CD14-positive monocyte (primary cell): ENCODE results near the gene CDH23. TPM values are rescaled to one million over a fixed set of nuclear protein-coding genes. Genes with fewer than 3 reads are reported as not detected.

Experiments used
- DNase-seq, 3 donors: peaks; one replicate each; pipeline ENCODE4 v3.0.0-alpha.2; 2011 to 2022
- H2AFZ ChIP-seq: 2 replicates; pipeline ENCODE4 v1.6.0; 2012; ENCODE audit warnings: mild to moderate bottlenecking, low read depth, low read length, inconsistent platforms; ENCODE audit not compliant: insufficient read depth, poor library complexity, severe bottlenecking
- H3K27ac ChIP-seq, 2 donors: 1 replicate in 1 of 2; 2 replicates in 1 of 2; pipeline ENCODE4 v1.5.1; 2012 to 2013; ENCODE audit warnings: low read length in 2 of 2, control low read depth in 1 of 2, inconsistent platforms in 1 of 2, low read depth in 1 of 2, mild to moderate bottlenecking in 1 of 2
- H3K27me3 ChIP-seq, 2 donors: one replicate each; pipeline versions ENCODE4 v1.6.0 to v1.6.1; 2011 to 2013; ENCODE audit warnings: low read length in 2 of 2; ENCODE audit not compliant: control insufficient read depth in 2 of 2, insufficient read depth in 2 of 2
- H3K36me3 ChIP-seq, 2 donors: replicated peaks in 1 of 2; 1 replicate in 1 of 2; 2 replicates in 1 of 2; pipeline versions ENCODE4 v1.5.1 to v1.6.1; 2012 to 2013; ENCODE audit warnings: low read length in 2 of 2, control low read depth in 1 of 2, inconsistent platforms in 1 of 2, mild to moderate bottlenecking in 1 of 2; ENCODE audit not compliant: insufficient read depth in 2 of 2, control insufficient read depth in 1 of 2
- H3K4me1 ChIP-seq, 2 donors: 1 replicate in 1 of 2; 2 replicates in 1 of 2; pipeline versions ENCODE4 v1.5.1 to v1.6.1; 2012 to 2013; ENCODE audit warnings: low read length in 2 of 2, control low read depth in 1 of 2, inconsistent platforms in 1 of 2, mild to moderate bottlenecking in 1 of 2, moderate library complexity in 1 of 2; ENCODE audit not compliant: insufficient read depth in 2 of 2, control insufficient read depth in 1 of 2
- H3K4me2 ChIP-seq: replicated peaks from 2 replicates; pipeline ENCODE3; 2012; ENCODE audit warnings: low read length, moderate library complexity, mild to moderate bottlenecking; ENCODE audit not compliant: poor library complexity, severe bottlenecking; ENCODE audit errors: extremely low read depth
- H3K4me3 ChIP-seq, 3 experiments: fragments of 200-600 bp in 1 of 3; sonication (generic) in 1 of 3; replicated peaks in 1 of 3; 1 replicate in 2 of 3; 2 replicates in 1 of 3; pipeline ENCODE4 v1.5.1; 2011 to 2013; ENCODE audit warnings: low read length in 3 of 3, mild to moderate bottlenecking in 3 of 3, control low read depth in 2 of 3, low read depth in 2 of 3, inconsistent platforms in 1 of 3, moderate library complexity in 1 of 3
- H3K79me2 ChIP-seq: 2 replicates; pipeline ENCODE4 v1.6.0; 2012; ENCODE audit warnings: mild to moderate bottlenecking, control low read depth, inconsistent platforms, low read length, moderate library complexity; ENCODE audit not compliant: insufficient read depth
- H3K9ac ChIP-seq: 2 replicates; pipeline ENCODE4 v1.6.0; 2017; ENCODE audit warnings: low read length, mild to moderate bottlenecking; ENCODE audit not compliant: insufficient read depth, poor library complexity, severe bottlenecking
- H3K9me3 ChIP-seq, 2 donors: replicated peaks in 1 of 2; 1 replicate in 1 of 2; 2 replicates in 1 of 2; pipeline versions ENCODE4 v1.5.1 to v1.6.1; 2012 to 2013; ENCODE audit warnings: low read length in 2 of 2, control low read depth in 1 of 2; ENCODE audit not compliant: control insufficient read depth in 1 of 2, insufficient read depth in 1 of 2
- H4K20me1 ChIP-seq: 2 replicates; pipeline ENCODE4 v1.6.0; 2012; ENCODE audit warnings: mild to moderate bottlenecking, low read length, control low read depth, moderate library complexity; ENCODE audit not compliant: insufficient read depth
- H3K27ac Mint-ChIP-seq, 7 donors: one replicate each; pipeline ENCODE4 v1.8.0; 2020; ENCODE audit warnings: mild to moderate bottlenecking in 7 of 7, mixed read lengths in 7 of 7, moderate library complexity in 6 of 7, inconsistent platforms in 2 of 7
- H3K27me3 Mint-ChIP-seq, 3 donors: one replicate each; pipeline ENCODE4 v1.8.0; 2021 to 2022; ENCODE audit warnings: low read depth in 3 of 3, mild to moderate bottlenecking in 3 of 3, mixed read lengths in 3 of 3, moderate library complexity in 3 of 3, inconsistent platforms in 1 of 3
- H3K36me3 Mint-ChIP-seq, 2 donors: one replicate each; pipeline ENCODE4 v1.8.0; 2020; ENCODE audit warnings: mixed read lengths in 2 of 2, inconsistent platforms in 1 of 2, mild to moderate bottlenecking in 1 of 2
- H3K4me1 Mint-ChIP-seq: one replicate; pipeline ENCODE4 v1.8.0; 2020; ENCODE audit warnings: mild to moderate bottlenecking, mixed read lengths
- H3K4me3 Mint-ChIP-seq, 2 donors: one replicate each; pipeline ENCODE4 v1.8.0; 2020; ENCODE audit warnings: mild to moderate bottlenecking in 2 of 2, mixed read lengths in 2 of 2, moderate library complexity in 1 of 2
- H3K9me3 Mint-ChIP-seq, 7 donors: one replicate each; pipeline ENCODE4 v1.8.0; 2020 to 2022; ENCODE audit warnings: mixed read lengths in 7 of 7, mild to moderate bottlenecking in 6 of 7, moderate library complexity in 6 of 7, inconsistent platforms in 2 of 7
- WGBS: methylation state at CpG from one replicate; pipeline ENCODE4 v1.1.5; 2013; ENCODE audit warnings: missing lambda C conversion rate; ENCODE audit not compliant: insufficient coverage; 5-methylcytosine and 5-hydroxymethylcytosine counted together
- intact Hi-C, 2 donors: fragments of 100-400 bp; cut with micrococcal nuclease; formaldehyde crosslinking; loops; one replicate each; pipeline versions ENCODE4 v1.15.0 to v1.15.1; 2023
- polyA plus RNA-seq, 3 donors: library from polyadenylated mRNA; depleted of rRNA in 1 of 3; unstranded in 2 of 3; stranded (reverse) in 1 of 3; fragments of 300-500 nt in 2 of 3; fragments of >200 nt in 1 of 3; fragmentation: Illumina TruSeq in 2 of 3; gene quantifications; 1 replicate in 2 of 3; 2 replicates in 1 of 3; pipeline ENCODE4 v1.2.3, GENCODE V29; 2012 to 2021
- TF ChIP-seq, protein P1 (sequence below): fragments of 200-600 bp; IDR thresholded peaks from one replicate; pipeline ENCODE4 v1.8.0; 2022; ENCODE audit warnings: antibody characterized with exemption, mild to moderate bottlenecking

The CDH23 gene
- polyA plus RNA-seq, 3 donors, result 8.2 to 36.2 (median 10.5) TPM

DNA sequence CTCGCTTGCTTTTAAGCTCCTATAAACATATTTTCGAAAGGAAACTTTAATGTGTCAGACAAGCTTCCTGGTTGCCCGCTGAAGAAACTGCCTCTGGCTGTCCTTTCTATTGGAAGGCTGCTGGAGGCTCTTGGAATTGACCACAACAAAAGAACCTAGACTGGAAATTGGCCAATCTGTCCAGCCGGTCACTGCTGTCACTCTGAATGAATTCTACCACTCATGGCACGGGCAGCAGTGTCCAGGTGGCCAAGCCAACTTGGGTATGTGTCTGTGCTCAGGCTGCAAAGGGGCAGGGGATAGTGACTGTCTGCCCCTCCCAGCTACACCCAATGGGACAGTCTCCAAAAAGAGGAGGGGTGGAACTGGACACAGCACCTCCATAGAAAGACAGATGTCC, 57.6 kb downstream of the CDH23 start:
- Histone ChIP-seq H3K27me3 (no peaks in the 10 kb centered on the region), H3K4me3 (no peak overlapping the region), H3K27ac (no peak overlapping the region), H3K9me3 (no peaks in the 10 kb centered on the region), H3K36me3 (no peaks in the 10 kb centered on the region), H2AFZ (no peak overlapping the region), H3K9ac (no peak overlapping the region), H3K4me1 (no peaks in the 10 kb centered on the region), H3K79me2 (no peaks in the 10 kb centered on the region), H4K20me1 (no peaks in the 10 kb centered on the region), H3K4me2 (no peak overlapping the region)
- Mint-ChIP-seq H3K27ac (no peak overlapping the region), H3K27me3 (peaks cover 5 to 8% (median 5%) of the 10 kb centered on the region in 3 donors), H3K9me3 (no peaks in the 10 kb centered on the region), H3K4me3 (no peak overlapping the region), H3K4me1 (peaks cover 3% of the 10 kb centered on the region), H3K36me3 (no peaks in the 10 kb centered on the region)
- intact Hi-C loops, result no loop called here
- 96% methylated on average over 3 of the region's 5 CpGs for WGBS
- TF ChIP-seq, protein P1, sequence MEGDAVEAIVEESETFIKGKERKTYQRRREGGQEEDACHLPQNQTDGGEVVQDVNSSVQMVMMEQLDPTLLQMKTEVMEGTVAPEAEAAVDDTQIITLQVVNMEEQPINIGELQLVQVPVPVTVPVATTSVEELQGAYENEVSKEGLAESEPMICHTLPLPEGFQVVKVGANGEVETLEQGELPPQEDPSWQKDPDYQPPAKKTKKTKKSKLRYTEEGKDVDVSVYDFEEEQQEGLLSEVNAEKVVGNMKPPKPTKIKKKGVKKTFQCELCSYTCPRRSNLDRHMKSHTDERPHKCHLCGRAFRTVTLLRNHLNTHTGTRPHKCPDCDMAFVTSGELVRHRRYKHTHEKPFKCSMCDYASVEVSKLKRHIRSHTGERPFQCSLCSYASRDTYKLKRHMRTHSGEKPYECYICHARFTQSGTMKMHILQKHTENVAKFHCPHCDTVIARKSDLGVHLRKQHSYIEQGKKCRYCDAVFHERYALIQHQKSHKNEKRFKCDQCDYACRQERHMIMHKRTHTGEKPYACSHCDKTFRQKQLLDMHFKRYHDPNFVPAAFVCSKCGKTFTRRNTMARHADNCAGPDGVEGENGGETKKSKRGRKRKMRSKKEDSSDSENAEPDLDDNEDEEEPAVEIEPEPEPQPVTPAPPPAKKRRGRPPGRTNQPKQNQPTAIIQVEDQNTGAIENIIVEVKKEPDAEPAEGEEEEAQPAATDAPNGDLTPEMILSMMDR, result no peak
- DNase-seq, result no peak

DNA sequence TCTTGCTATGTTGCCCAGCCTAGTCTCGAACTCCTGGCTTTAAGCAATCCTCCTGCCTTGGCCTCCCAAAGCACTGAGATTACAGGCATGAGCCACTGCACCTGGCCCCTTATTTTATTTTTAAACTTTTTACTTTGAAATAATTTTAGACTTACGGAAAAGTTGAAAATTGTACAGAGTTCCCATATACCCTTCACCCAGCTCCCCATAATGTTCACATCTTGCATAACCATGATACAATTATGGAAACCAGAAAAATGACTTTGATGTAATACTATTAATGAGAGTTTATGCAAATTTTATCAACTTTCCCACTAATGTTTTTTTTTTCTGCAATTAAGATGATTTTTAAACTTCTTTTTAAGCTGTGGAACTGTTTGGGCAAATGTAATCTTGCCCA, 58.3 kb downstream of the CDH23 start:
- Histone ChIP-seq H3K27me3 (no peaks in the 10 kb centered on the region), H3K4me2 (no peak overlapping the region), H2AFZ (no peak overlapping the region), H3K9ac (no peak overlapping the region), H3K79me2 (no peaks in the 10 kb centered on the region), H3K9me3 (no peaks in the 10 kb centered on the region), H3K36me3 (no peaks in the 10 kb centered on the region), H3K27ac (no peak overlapping the region), H3K4me3 (no peak overlapping the region), H4K20me1 (no peaks in the 10 kb centered on the region), H3K4me1 (no peaks in the 10 kb centered on the region)
- no peak overlapping the region for H3K4me3 Mint-ChIP-seq
- no peaks in the 10 kb centered on the region for H3K36me3 Mint-ChIP-seq
- H3K27ac Mint-ChIP-seq, result no peak overlapping the region
- no peaks in the 10 kb centered on the region for H3K9me3 Mint-ChIP-seq
- WGBS, result no CpG with 5 or more reads among the region's 2 CpGs
- peaks cover 3% of the 10 kb centered on the region for H3K4me1 Mint-ChIP-seq
- no peak for DNase-seq
- H3K27me3 Mint-ChIP-seq, result peaks cover 3 to 8% (median 5%) of the 10 kb centered on the region in 3 donors
- intact Hi-C loops, result no loop called here
- TF ChIP-seq, protein P1, result no peak
